DMS79 treated with DMSO at 0.1 percent for 48 hours (cell line): ENCODE measurements around the gene DMBX1.

Experiments used
- DNase-seq: peaks from one replicate; lab custom pipeline; 2025; lab: John Stamatoyannopoulos, UW

DMBX1 gene

GRCh38 chr1:46489638-46490405, at the start of gene DMBX1:
Gene DMBX1 (plus strand): TSS chr1:46489836. CDS start chr1:46507011, 17,175 bp downstream.
- peak; percentile 69 for DNase-seq

GRCh38 chr1:46440478-46440877, 49.2 kb upstream of the DMBX1 start:
- no peak for DNase-seq

GRCh38 chr1:46442317-46443161, 47.1 kb upstream of the DMBX1 start:
- peak; percentile 41 for DNase-seq

- no peak for DNase-seq
These were observed 45.2 kb upstream of the DMBX1 start for GRCh38 chr1:46444466-46444865.

DNA sequence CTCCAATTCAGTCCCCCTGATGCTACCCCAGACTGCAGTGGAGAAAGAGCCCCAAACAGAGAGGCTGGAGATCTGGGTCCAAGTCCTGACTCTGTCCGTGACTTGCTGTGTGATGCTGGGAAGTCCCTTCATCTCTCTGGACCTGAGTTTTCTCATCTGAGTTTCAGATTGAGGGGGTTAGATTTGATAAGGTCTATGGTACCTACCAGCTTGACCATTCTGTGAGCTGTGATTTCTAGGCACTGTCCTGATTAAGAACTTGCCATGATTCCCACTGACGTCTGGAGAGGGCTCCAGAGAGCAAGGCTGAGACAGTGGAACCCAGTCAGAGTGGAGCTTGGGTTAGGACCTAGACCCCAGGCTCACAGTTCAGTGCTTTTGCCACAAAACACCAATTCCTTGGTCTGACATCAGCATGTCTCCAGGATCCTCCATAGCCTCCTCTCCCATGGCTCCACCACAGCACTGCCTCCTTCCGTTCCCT, 43.8 kb upstream of the DMBX1 start:
- no peak for DNase-seq

DNA sequence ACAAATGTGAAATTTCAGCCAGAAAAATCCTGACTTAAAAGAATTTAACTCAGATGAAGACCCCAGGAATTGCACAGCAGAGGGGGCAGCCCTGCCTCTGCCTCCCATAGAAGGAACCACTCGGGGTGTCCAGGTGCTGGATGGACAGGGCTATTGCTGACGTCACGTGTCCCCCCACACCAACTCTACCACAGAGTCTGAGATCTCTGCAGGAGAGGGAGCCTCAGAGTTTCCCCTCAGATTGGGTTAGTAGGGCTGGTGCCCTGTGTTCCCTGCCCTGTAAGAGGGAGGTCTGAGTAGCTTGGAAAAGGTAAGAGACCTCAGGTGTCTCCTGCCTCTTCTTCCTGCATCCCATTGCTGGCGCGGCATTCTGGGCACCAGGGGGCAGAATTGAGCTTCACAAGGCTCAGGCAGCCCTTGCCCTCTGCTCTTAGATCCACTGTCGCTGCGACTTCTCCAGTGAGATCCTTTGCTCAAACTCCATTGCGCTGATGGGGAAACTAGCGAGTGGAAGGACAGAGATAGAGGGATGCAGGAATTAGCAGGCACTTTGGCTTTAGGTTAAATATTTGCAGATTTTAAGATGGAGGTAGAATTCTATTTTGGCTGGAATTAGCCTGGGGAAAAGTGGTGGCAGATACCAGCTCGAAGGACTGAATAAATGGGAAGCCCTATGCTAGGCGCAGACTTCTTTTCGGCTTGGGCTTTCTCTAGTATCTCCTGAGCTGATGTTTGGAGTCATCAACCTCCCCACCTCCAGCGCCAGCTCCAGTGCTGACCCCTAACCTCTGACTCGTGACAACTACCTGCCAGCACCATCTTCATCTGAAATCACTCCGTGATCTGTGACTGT, 42.8 kb upstream of the DMBX1 start:
- DNase-seq = peak; percentile 69

DNA sequence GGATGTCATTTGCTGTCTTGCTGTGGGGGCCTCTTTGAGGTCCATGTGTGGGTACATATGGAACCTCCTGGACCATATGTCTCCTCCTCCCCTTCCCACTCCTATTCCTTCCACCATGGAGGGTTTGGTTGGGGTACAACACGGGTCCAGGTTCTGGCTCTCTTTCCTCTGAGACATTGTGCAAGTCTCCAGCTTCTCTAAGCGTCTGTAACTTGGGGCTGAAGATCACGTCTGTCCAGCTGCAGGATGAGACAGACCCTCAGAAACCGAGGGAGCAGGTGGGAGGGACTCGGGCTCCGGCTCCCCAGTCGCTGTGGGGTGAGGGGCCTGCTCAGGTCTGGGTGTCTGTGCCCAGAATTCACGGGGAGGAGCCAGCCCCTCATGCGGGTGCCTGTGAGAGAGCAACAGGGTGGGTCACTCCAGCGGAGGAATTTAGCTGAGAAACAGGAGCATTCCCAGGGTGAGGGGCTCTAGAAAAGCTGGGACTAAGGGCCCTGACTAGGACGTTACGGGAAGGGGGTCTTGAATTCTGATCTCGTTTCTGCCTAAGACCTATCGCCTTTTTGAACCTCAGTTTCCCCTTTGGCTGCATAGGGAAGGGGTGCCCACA, 42.0 kb upstream of the DMBX1 start:
- no peak for DNase-seq

- DNase-seq = no peak
These were observed 41.3 kb upstream of the DMBX1 start for GRCh38 chr1:46448109-46448911.

DNA sequence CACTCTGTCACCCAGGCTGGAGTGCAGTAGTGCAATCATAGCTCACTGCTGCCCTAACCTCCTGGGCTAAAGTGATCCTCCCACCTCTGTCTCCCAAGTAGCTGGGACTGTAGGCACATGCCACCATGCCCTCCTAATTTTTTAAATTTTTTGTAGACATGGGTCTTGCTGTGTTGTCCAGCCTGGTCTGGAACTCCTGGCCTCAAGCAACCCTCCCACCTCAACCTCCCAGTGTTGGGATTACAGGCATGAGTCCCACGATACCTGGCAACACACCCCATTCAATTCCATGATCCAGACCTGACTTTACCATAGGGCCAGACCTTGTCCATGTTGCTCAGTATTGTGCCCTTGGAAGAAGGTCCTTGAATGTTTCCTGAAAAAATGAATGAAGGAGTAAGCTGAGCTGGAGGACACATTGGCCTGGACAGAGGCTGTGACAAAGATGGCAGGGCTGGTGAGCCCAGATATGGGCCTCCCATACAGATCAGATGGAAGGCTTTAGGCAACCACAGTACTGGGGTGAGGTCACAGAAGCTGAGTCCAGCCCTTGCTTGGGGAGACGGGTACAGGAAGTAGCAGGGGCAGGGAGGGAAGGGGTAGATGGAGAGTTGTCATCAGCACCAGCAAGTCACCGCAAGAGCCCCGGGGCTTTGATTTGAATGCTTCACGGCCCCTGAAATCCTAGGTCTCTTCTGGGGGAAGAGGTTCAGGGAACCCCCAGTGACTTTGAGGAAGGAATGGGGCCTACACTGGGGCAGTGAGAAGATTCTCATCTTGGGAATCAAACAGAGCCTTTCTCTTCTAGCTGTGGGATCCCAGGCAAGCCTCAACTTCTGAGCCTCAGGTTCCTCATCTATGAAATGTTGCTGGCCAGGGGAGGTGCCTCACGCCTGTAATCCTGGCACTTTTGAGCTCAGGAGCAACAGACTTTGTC, 40.1 kb upstream of the DMBX1 start:
- no peak for DNase-seq

DNA sequence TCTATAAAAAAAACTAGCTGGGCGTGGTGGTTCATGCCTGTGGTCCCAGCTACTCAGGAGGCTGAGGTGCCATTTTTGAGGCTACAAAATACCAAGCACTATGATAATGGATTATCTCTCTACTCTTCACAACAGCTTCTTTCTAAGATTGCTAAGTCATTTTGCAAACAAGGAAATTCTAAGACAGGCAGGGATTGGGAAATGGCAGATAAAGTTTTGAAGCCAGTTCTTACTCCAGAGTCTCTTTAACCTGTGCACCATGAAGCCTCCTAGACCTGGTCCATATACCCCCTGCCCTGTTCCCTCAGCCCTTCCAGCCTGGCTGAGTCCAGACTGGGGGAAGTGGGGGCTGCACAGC, 39.5 kb upstream of the DMBX1 start:
- no peak for DNase-seq

DNA sequence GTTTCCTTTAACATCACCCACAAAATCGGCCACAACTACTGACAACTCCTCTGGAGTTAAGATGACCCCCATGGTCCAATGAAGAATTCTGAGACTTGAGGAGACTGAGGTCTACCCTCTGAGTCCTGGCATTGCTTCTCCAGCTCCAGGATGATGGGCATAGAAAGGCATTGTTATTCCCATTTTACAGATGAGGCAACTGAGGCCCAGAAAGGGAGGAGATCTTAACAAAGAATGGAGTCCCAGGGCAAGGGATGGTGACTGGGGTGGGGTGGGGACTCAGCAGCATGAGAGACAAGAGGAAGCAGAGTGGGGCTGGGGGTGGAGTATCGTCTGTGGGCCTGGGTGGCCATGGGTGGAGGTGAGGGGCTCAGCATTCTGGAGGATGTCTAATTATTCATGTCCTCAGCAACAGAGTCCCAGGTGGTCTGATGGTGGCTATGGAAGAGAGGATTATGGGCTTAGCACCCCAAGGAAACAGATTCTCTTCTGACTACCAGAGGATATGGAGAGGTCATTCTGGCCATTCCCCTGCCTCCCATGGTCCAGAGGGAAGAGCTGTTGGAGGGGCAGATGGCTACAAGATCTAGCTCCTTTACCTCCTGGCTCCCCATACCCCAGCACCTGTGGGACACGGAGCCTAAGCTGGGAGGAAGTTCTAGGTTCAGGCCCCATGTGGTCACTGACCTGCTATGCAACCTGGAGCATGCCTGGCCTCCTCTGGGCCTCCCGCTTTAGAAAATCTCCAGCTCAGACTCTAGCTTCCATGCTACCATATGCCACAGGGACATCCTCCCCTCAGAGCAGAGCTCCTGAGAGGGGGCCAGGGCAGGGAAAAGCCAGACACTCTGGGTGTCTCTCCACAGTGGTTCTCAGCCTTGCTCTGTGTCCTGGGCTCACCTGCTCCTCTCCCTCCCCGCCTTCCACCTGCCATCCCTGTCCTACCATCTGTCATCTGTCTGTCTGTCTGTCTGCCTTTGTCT, 37.4 kb upstream of the DMBX1 start:
- DNase-seq = no peak

- no peak for DNase-seq
These were observed 36.7 kb upstream of the DMBX1 start for GRCh38 chr1:46452931-46453325.

DNA sequence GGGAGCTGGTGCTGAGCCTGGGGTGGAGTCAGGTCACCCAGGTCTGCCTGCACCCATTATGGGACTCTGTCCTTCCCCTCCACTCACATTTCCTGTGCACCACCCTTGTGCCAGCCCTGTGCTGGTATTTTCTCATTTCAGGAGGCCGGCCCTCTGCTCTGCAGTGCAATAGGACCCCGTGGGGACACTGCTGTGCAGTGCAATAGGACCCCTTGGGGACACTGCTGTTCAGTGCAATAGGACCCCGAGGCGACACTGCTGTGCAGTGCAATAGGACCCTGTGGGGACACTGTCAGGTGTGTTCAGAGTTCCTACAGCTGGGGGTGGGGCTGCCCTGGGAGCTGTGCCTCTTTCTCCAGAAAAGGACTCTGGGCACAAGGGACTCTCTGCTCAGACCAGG, 36.2 kb upstream of the DMBX1 start:
- no peak for DNase-seq

DNA sequence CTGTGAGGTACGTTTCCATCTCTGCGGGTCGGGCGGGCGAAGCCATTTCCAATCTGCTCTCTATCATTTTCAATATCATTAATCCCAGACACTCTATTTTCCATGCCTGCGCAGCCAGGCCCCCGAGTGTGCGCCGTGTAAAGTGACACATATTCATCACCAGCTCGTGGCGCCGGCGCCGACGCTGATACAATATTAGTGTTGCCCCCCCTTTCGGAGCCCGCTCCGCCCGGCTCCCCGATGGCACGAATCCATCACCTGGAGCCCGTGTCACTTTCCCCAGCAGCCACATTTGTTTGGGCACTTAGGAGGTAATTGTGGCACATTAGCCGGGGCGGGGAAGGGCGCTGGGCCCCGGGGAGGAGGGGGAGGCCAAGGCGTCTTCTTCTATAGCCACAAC, 33.7 kb upstream of the DMBX1 start:
- no peak for DNase-seq

DNA sequence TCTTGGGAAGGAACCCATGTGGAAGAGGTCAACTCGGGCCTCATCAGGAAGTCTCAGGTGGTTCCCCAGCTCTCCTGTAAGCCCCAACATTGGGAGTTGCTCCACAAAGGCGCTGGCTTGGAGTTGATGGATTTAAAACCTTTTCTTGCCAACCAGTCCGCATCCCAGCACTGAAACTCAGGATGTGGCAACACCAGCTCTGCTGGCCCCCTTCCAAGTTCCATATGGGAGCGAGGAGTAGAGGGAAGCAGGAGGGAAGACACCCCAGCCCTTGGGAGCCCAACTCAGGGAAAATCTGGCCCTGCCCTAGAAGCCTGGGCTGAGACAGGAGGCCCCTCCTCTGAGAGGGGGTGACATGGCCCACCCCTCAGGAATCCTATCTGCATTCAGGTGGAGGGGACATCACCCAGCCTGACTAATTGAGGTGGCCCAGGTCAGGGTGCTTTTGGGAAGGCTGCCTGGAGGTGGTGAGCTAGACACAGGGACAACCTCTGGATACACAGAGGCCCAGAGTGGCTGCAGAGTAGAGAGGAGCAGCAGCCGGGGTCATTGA, 33.1 kb upstream of the DMBX1 start:
- no peak for DNase-seq

DNA sequence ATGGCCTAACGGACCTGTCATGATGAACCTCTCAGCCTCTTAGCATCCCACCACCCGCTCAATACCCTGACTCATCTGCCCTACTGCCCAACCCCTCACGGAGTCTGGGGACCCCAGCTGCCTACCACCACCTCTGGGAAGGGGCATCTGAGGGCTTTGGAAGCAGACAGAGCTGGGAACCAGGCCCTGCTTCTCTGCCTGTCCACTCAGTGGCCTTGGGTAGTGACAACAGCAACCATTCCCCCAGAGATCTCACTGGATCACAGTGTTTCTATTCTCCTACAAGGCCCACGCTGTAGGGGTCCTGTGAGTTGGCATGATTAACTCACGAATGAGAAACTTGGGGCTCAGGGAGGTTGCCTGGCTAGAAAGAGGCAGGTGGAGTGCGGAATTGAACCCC, 32.5 kb upstream of the DMBX1 start:
- no peak for DNase-seq

GRCh38 chr1:46458190-46458589, 31.4 kb upstream of the DMBX1 start:
- DNase-seq = no peak

- DNase-seq = no peak
These were observed 30.8 kb upstream of the DMBX1 start for GRCh38 chr1:46458846-46459245.
